H1 (cell line): Measurements from ENCODE around the gene DOCK3. TPM values are rescaled to one million over a fixed set of nuclear protein-coding genes. Genes with fewer than 3 reads are reported as not detected.
A peak's percentile ranks its signal among the peaks of the same experiment; 100 is the strongest.

ENCODE experiments used
- CTCF ChIA-PET: fragments of 300-600 bp; sonication (Branson Sonifier 250); formaldehyde crosslinking; loops from one replicate; lab custom pipeline; 2021; ENCODE audit not compliant: partially characterized antibody; lab: Charles Lee
- POLR2A ChIA-PET: fragments of 300-600 bp; sonication (Branson Sonifier 250); formaldehyde crosslinking; loops from one replicate; lab custom pipeline; 2021; ENCODE audit warnings: inconsistent platforms; ENCODE audit not compliant: partially characterized antibody; lab: Charles Lee
- DNase-seq, 2 experiments: peaks; one replicate each; pipeline versions ENCODE4 v3.0.0 to v3.0.0-alpha.2; 2010 to 2022; ENCODE audit warnings: low spot score in 2 of 2, low read depth in 1 of 2, mixed read lengths in 1 of 2
- FAIRE-seq: peaks from 2 replicates; lab custom pipeline; 2011; peaks lifted over from hg19 to GRCh38; lab: Jason Lieb, UNC
- H2AFZ ChIP-seq: 2 replicates; pipeline ENCODE4 v1.8.1; 2012; ENCODE audit warnings: low read length, inconsistent platforms
- H2AK5ac ChIP-seq: 2 replicates; pipeline ENCODE4 v1.6.1; 2013; ENCODE audit warnings: low read depth, low read length
- H2BK120ac ChIP-seq: replicated peaks from 2 replicates; pipeline ENCODE3; 2013; ENCODE audit warnings: low read depth, low read length, inconsistent platforms
- H2BK12ac ChIP-seq: 2 replicates; pipeline ENCODE4 v1.6.1; 2013; ENCODE audit warnings: low read depth, low read length
- H2BK15ac ChIP-seq: 2 replicates; pipeline ENCODE4 v1.6.1; 2013; ENCODE audit warnings: low read length
- H2BK20ac ChIP-seq: 2 replicates; pipeline ENCODE4 v1.6.1; 2013; ENCODE audit warnings: low read length
- H2BK5ac ChIP-seq: 2 replicates; pipeline ENCODE4 v1.6.1; 2013; ENCODE audit warnings: low read depth, low read length
- H3K14ac ChIP-seq: 2 replicates; pipeline ENCODE4 v1.6.1; 2013; ENCODE audit warnings: inconsistent platforms; ENCODE audit not compliant: insufficient read length
- H3K18ac ChIP-seq: 2 replicates; pipeline ENCODE4 v1.6.1; 2013; ENCODE audit warnings: low read length; ENCODE audit errors: extremely low read depth
- H3K23ac ChIP-seq: 2 replicates; pipeline ENCODE4 v1.6.1; 2013; ENCODE audit warnings: inconsistent platforms; ENCODE audit not compliant: insufficient read length
- H3K23me2 ChIP-seq: 2 replicates; pipeline ENCODE4 v1.6.1; 2013; ENCODE audit warnings: low read depth, low read length
- H3K27ac ChIP-seq: 2 replicates; pipeline ENCODE4 v1.6.1; 2011; ENCODE audit warnings: low read depth, low read length, inconsistent platforms
- H3K27me3 ChIP-seq, 4 experiments: replicated peaks in 1 of 4; 1 replicate in 1 of 4; 2 replicates in 3 of 4; pipeline versions ENCODE4 v1.6.1 to v1.8.1; 2011 to 2013; ENCODE audit warnings: low read length in 3 of 4, mild to moderate bottlenecking in 3 of 4, inconsistent platforms in 2 of 4, mixed read lengths in 2 of 4, moderate library complexity in 1 of 4; ENCODE audit not compliant: control insufficient read depth in 3 of 4, insufficient read depth in 3 of 4; ENCODE audit errors: extremely low read depth in 1 of 4
- H3K36me3 ChIP-seq, 4 experiments: 2 replicates each; pipeline versions ENCODE4 v1.6.1 to v1.8.1; 2011 to 2013; ENCODE audit warnings: mild to moderate bottlenecking in 4 of 4, low read length in 3 of 4, moderate library complexity in 2 of 4, control low read depth in 1 of 4, inconsistent platforms in 1 of 4; ENCODE audit not compliant: insufficient read depth in 4 of 4, control insufficient read depth in 2 of 4
- H3K4ac ChIP-seq: replicated peaks from 2 replicates; pipeline ENCODE3; 2013; ENCODE audit warnings: low read length, low read depth, mixed read lengths, inconsistent platforms; ENCODE audit not compliant: insufficient read length
- H3K4me1 ChIP-seq, 4 experiments: replicated peaks in 1 of 4; 1 replicate in 1 of 4; 2 replicates in 3 of 4; pipeline versions ENCODE4 v1.6.1 to v1.8.1; 2011 to 2013; ENCODE audit warnings: low read length in 3 of 4, inconsistent platforms in 2 of 4, mixed read lengths in 1 of 4; ENCODE audit not compliant: insufficient read depth in 4 of 4, control insufficient read depth in 3 of 4
- H3K4me2 ChIP-seq, 2 experiments: 2 replicates each; pipeline versions ENCODE4 v1.6.1 to v1.8.1; 2011 to 2013; ENCODE audit warnings: low read depth in 2 of 2, low read length in 2 of 2, control low read depth in 1 of 2, inconsistent platforms in 1 of 2, mild to moderate bottlenecking in 1 of 2; ENCODE audit not compliant: insufficient read depth in 1 of 2
- H3K4me3 ChIP-seq, 4 experiments: fragments of 200-600, 300-600 bp in 1 of 4; sonication (generic), shearing (Covaris generic), sonication (Bioruptor Twin) in 1 of 4; 2 replicates each; pipeline versions ENCODE4 v1.5.1 to v1.8.1; 2011 to 2016; ENCODE audit warnings: low read length in 4 of 4, low read depth in 3 of 4, control low read depth in 2 of 4, inconsistent platforms in 2 of 4, mild to moderate bottlenecking in 2 of 4, mixed read lengths in 1 of 4, moderate library complexity in 1 of 4; ENCODE audit not compliant: insufficient read depth in 2 of 4; ENCODE audit errors: extremely low read depth in 1 of 4
- H3K56ac ChIP-seq: replicated peaks from 2 replicates; pipeline ENCODE3; 2013; ENCODE audit warnings: low read depth, mild to moderate bottlenecking, mixed read lengths, low read length, inconsistent platforms; ENCODE audit not compliant: insufficient read length
- H3K79me1 ChIP-seq: 2 replicates; pipeline ENCODE4 v1.6.1; 2013; ENCODE audit warnings: low read depth, low read length, control low read depth
- H3K79me2 ChIP-seq, 2 experiments: 2 replicates each; pipeline versions ENCODE4 v1.6.1 to v1.8.1; 2012 to 2013; ENCODE audit warnings: low read length in 2 of 2, mild to moderate bottlenecking in 2 of 2, inconsistent platforms in 1 of 2; ENCODE audit not compliant: insufficient read depth in 2 of 2, control insufficient read depth in 1 of 2
- H3K9ac ChIP-seq, 4 experiments: replicated peaks in 1 of 4; 1 replicate in 1 of 4; 2 replicates in 3 of 4; pipeline versions ENCODE4 v1.6.1 to v1.8.1; 2011 to 2013; ENCODE audit warnings: low read depth in 3 of 4, low read length in 3 of 4, control low read depth in 2 of 4, mild to moderate bottlenecking in 2 of 4, moderate library complexity in 2 of 4, inconsistent platforms in 1 of 4; ENCODE audit errors: extremely low read depth in 1 of 4
- H3K9me3 ChIP-seq, 2 experiments: 2 replicates each; pipeline versions ENCODE4 v1.6.1 to v1.8.1; 2012 to 2013; ENCODE audit warnings: mild to moderate bottlenecking in 2 of 2, moderate library complexity in 2 of 2, control low read depth in 1 of 2, inconsistent platforms in 1 of 2, low read depth in 1 of 2, low read length in 1 of 2, mixed read lengths in 1 of 2; ENCODE audit not compliant: insufficient read depth in 2 of 2
- H4K20me1 ChIP-seq, 2 experiments: replicated peaks in 1 of 2; 2 replicates each; pipeline versions ENCODE3 to v1.8.1; 2011 to 2013; ENCODE audit warnings: inconsistent platforms in 2 of 2, low read length in 2 of 2, mild to moderate bottlenecking in 1 of 2; ENCODE audit not compliant: insufficient read depth in 2 of 2, control insufficient read depth in 1 of 2
- H4K5ac ChIP-seq: 2 replicates; pipeline ENCODE4 v1.6.1; 2013; ENCODE audit warnings: low read length, low read depth, mixed read lengths, inconsistent platforms; ENCODE audit not compliant: insufficient read length
- H4K8ac ChIP-seq: 2 replicates; pipeline ENCODE4 v1.8.0; 2013; ENCODE audit warnings: mild to moderate bottlenecking, moderate library complexity, low read length, inconsistent platforms; ENCODE audit not compliant: insufficient read depth; ENCODE audit errors: extremely low read depth
- H4K91ac ChIP-seq: replicated peaks from 2 replicates; pipeline ENCODE3; 2013; ENCODE audit warnings: low read length, mixed read lengths, inconsistent platforms; ENCODE audit not compliant: insufficient read length
- BRCA1 ChIP-seq: IDR thresholded peaks from 2 replicates; pipeline ENCODE4 v1.6.1; 2012; ENCODE audit warnings: low read depth, low read length, improper control_type of control experiment
- E2F6 ChIP-seq: IDR thresholded peaks from 2 replicates; pipeline ENCODE4 v1.6.1; 2012; ENCODE audit warnings: inconsistent platforms
- JUN ChIP-seq: IDR thresholded peaks from 2 replicates; pipeline ENCODE4 v1.6.1; 2011; ENCODE audit warnings: low read depth, mild to moderate bottlenecking, improper control_type of control experiment, low read length
- JUND ChIP-seq: IDR thresholded peaks from 2 replicates; pipeline ENCODE4 v1.6.1; 2011; ENCODE audit warnings: mild to moderate bottlenecking, improper control_type of control experiment, low read length
- MAX ChIP-seq: IDR thresholded peaks from 2 replicates; pipeline ENCODE4 v1.6.1; 2012; ENCODE audit warnings: inconsistent platforms
- SP1 ChIP-seq: IDR thresholded peaks from 2 replicates; pipeline ENCODE4 v1.6.1; 2011; ENCODE audit warnings: low read depth, low read length
- TEAD4 ChIP-seq: IDR thresholded peaks from 2 replicates; pipeline ENCODE4 v1.6.1; 2012; ENCODE audit warnings: low read depth, low read length, inconsistent platforms, mixed read lengths
- YY1 ChIP-seq: IDR thresholded peaks from 2 replicates; pipeline ENCODE4 v1.6.1; 2011; ENCODE audit warnings: low read depth, mild to moderate bottlenecking, low read length
- ZNF274 ChIP-seq: IDR thresholded peaks from 2 replicates; pipeline ENCODE4 v1.7.0; 2012; ENCODE audit warnings: low read length, borderline replicate concordance; ENCODE audit errors: extremely low read depth
- WGBS, 2 experiments: shearing (Covaris generic) in 1 of 2; methylation state at CpG; one replicate each; pipeline versions ENCODE4 v1.1.6 to v1.1.7; 2013 to 2015; ENCODE audit warnings: low lambda C conversion rate in 2 of 2, mixed read lengths in 2 of 2, inconsistent platforms in 1 of 2, low coverage in 1 of 2, missing lambda C conversion rate in 1 of 2; ENCODE audit not compliant: insufficient replicate concordance in 2 of 2, insufficient coverage in 1 of 2, insufficient read length in 1 of 2; ENCODE audit errors: extremely low coverage in 1 of 2, missing lambda C conversion rate in 1 of 2; 5-methylcytosine and 5-hydroxymethylcytosine counted together
- polyA plus RNA-seq, 7 experiments: library from polyadenylated mRNA; depleted of rRNA in 3 of 7; stranded (reverse) in 5 of 7; unstranded in 2 of 7; fragments of >200 nt in 5 of 7; fragments of 200-250 nt in 2 of 7; gene quantifications; 1 replicate in 5 of 7; 2 replicates in 1 of 7; 4 replicates in 1 of 7; pipeline versions ENCODE4 v1.2.1 to v1.2.3, GENCODE V29; 2011 to 2013; ENCODE audit warnings: missing spikeins in 2 of 7, mixed read lengths in 2 of 7
- total RNA-seq: library from RNA; stranded (reverse); fragmentation: NEBNext Ultra II Directional; extraction: Animal tissue kit (Norgen Biotek cat#: 25700); gene quantifications from 2 replicates; pipeline ENCODE4 v1.2.1, GENCODE V29; 2021
- TF ChIP-seq, protein P1 (sequence below): IDR thresholded peaks from 2 replicates; pipeline ENCODE4 v1.6.1; 2012; ENCODE audit warnings: low read length, inconsistent platforms

DOCK3 gene
- total and polyA plus RNA-seq, 2 of the 8 experiments (the other 6 are each of a cell fraction or from before 2014, with no cell fraction given): 2.7 to 5.0 TPM

DNA sequence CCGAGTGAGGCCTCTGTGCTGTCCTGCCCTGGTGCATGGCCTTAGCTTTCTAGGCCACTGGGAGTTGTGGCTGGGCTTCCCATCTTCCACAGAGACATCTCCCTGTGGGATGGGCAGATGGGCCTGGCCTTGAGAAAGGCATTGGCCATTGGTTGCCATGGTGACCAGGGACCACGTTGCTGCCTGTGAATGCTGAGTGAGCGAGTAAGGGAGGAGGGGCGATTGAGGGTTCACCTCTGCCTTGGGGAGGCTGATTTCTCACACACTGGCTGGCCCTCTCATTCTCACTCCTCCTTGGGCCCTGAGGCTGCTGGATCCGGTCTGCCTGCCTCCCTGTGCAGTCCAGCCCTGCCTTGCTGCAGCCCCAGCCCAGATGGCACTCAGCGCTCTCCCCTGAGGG, 26.4 kb upstream of the DOCK3 start:
- Histone ChIP-seq H2BK20ac (no peak overlapping the region), H2BK5ac (no peak overlapping the region), H4K91ac (no peak overlapping the region), H2AFZ (no peak overlapping the region), H2BK12ac (no peak overlapping the region), H3K4me1 (peaks cover 0 to 18% (median 6%) of the 10 kb centered on the region in 4 experiments; a peak in 6 of 7 replicates), H3K4me3 (no peak overlapping the region), H3K27me3 (no peaks in the 10 kb centered on the region), H3K9ac (no peak overlapping the region), H3K79me1 (no peaks in the 10 kb centered on the region; the same call in none of the 2 replicates), H3K79me2 (no peaks in the 10 kb centered on the region), H4K8ac (no peak overlapping the region), H3K18ac (no peak overlapping the region), H3K56ac (no peak overlapping the region), H3K9me3 (no peaks in the 10 kb centered on the region), H3K4ac (no peak overlapping the region), H3K23ac (no peak overlapping the region), H2BK120ac (no peak overlapping the region), H4K20me1 (peaks cover 2% of the 10 kb centered on the region in 2 experiments), H3K36me3 (peaks cover 0 to 8% (median 5%) of the 10 kb centered on the region in 4 experiments; a peak in 3 of 8 replicates), H3K27ac (no peak overlapping the region), H2AK5ac (no peak overlapping the region), H3K14ac (no peak overlapping the region), H3K4me2 (no peak overlapping the region), H2BK15ac (no peak overlapping the region), H4K5ac (no peak overlapping the region), H3K23me2 (no peaks in the 10 kb centered on the region)
- no peak for TF ChIP-seq YY1
- TF ChIP-seq ZNF274: no peak
- TF ChIP-seq, protein P1, sequence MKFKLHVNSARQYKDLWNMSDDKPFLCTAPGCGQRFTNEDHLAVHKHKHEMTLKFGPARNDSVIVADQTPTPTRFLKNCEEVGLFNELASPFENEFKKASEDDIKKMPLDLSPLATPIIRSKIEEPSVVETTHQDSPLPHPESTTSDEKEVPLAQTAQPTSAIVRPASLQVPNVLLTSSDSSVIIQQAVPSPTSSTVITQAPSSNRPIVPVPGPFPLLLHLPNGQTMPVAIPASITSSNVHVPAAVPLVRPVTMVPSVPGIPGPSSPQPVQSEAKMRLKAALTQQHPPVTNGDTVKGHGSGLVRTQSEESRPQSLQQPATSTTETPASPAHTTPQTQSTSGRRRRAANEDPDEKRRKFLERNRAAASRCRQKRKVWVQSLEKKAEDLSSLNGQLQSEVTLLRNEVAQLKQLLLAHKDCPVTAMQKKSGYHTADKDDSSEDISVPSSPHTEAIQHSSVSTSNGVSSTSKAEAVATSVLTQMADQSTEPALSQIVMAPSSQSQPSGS: no peak
- no peak for TF ChIP-seq JUND
- TF ChIP-seq BRCA1: no peak
- no peak for TF ChIP-seq MAX
- TF ChIP-seq TEAD4: no peak
- TF ChIP-seq JUN: no peak
- TF ChIP-seq SP1: no peak
- TF ChIP-seq E2F6: no peak
- 68% methylated on average over 6 of the region's 6 CpGs; no CpG with 5 or more reads in 1 of the 2 experiments for WGBS, 2 experiments
- ChIA-PET CTCF (interaction anchor here (0.5 to 63.8 kb wide), 5 partner anchors 26 to 786 kb away, joined by 3 to 1262 read pairs (median 3); partner anchors contain the start of genes CISH, DOCK3 and MAPKAPK3), POLR2A (interaction anchor here (1.6 kb wide), 1 partner anchor 11 kb away, joined by 3 read pairs; no protein-coding TSS in a partner anchor)
- FAIRE-seq (no peak), DNase-seq (peak in 1 of 2 experiments; percentile 60)
